MCF 10A (cell line): ENCODE results near the gene AGBL4. TPM values are rescaled to one million over a fixed set of nuclear protein-coding genes. Genes with fewer than 3 reads are reported as not detected.

Experiments
- BruUV-seq: library from RNA; stranded (reverse); fragments of 400-500 nt; replicated peaks from 2 replicates; lab custom pipeline; 2021; lab: Mats Ljungman, UMichigan
- CTCF ChIA-PET: fragments of 300-600 bp; sonication (Branson Sonifier 250); formaldehyde crosslinking; extraction: SDS; loops from one replicate; lab custom pipeline; 2021; ENCODE audit warnings: antibody characterized with exemption, inconsistent platforms; lab: Yijun Ruan, JAX
- POLR2A ChIA-PET: fragments of 300-600, 350-650 bp; sonication (Branson Sonifier 250); formaldehyde crosslinking; extraction: SDS; loops from one replicate; lab custom pipeline; 2020; ENCODE audit warnings: antibody characterized with exemption, inconsistent platforms; lab: Yijun Ruan, JAX
- DNase-seq: peaks from one replicate; pipeline ENCODE4 v3.0.0-alpha.2; 2018; ENCODE audit not compliant: unreplicated experiment
- H3K27ac Mint-ChIP-seq: one replicate; pipeline ENCODE4 v1.8.0; 2022; ENCODE audit warnings: mild to moderate bottlenecking, low read depth, mixed read lengths; ENCODE audit not compliant: unreplicated experiment
- H3K27me3 Mint-ChIP-seq: one replicate; pipeline ENCODE4 v1.8.0; 2022; ENCODE audit warnings: mixed read lengths; ENCODE audit not compliant: insufficient read depth, unreplicated experiment
- H3K36me3 Mint-ChIP-seq: one replicate; pipeline ENCODE4 v1.8.0; 2022; ENCODE audit warnings: mild to moderate bottlenecking, moderate library complexity, mixed read lengths; ENCODE audit not compliant: insufficient read depth, unreplicated experiment
- H3K4me1 Mint-ChIP-seq: one replicate; pipeline ENCODE4 v1.8.0; 2022; ENCODE audit warnings: mixed read lengths; ENCODE audit not compliant: insufficient read depth, unreplicated experiment
- H3K4me3 Mint-ChIP-seq: one replicate; pipeline ENCODE4 v1.8.0; 2022; ENCODE audit warnings: mild to moderate bottlenecking, moderate library complexity, mixed read lengths; ENCODE audit not compliant: unreplicated experiment
- H3K9me3 Mint-ChIP-seq: one replicate; pipeline ENCODE4 v1.8.0; 2022; ENCODE audit warnings: mixed read lengths; ENCODE audit not compliant: unreplicated experiment
- CTCF ChIP-seq: fragments of 200-600 bp; IDR thresholded peaks from one replicate; pipeline ENCODE4 v1.8.0; 2022; ENCODE audit warnings: antibody characterized with exemption, mild to moderate bottlenecking; ENCODE audit not compliant: unreplicated experiment
- intact Hi-C: fragments of 100-400 bp; cut with micrococcal nuclease; formaldehyde crosslinking; loops from 2 replicates; pipeline ENCODE4 v1.14.1; 2022
- total RNA-seq: library from RNA; stranded (reverse); gene quantifications from 2 replicates; pipeline ENCODE4 v1.2.3, GENCODE V29; 2022

The AGBL4 gene
- total RNA-seq, 1 experiment from 2014 or later = not detected

- Mint-ChIP-seq H3K27ac (peak overlapping the region; percentile 3), H3K4me3 (no peak overlapping the region), H3K4me1 (peaks cover 8% of the 10 kb centered on the region), H3K9me3 (no peaks in the 10 kb centered on the region), H3K36me3 (peaks cover 6% of the 10 kb centered on the region), H3K27me3 (no peaks in the 10 kb centered on the region)
- ChIA-PET CTCF (no interaction called here), POLR2A (interaction anchor here (0.5 kb wide), 1 partner anchor 1793 kb away, joined by 3 read pairs; no protein-coding TSS in a partner anchor)
- DNase-seq = peak; percentile 74
- intact Hi-C loops = no loop called here
- no TSS peak for BruUV-seq
- TF ChIP-seq CTCF = no peak
Observed at GRCh38 chr1:48943826-48944225, 1079.9 kb downstream of the AGBL4 start.

GRCh38 chr1:48943393-48943792, 1080.4 kb downstream of the AGBL4 start:
- Mint-ChIP-seq H3K9me3 (no peaks in the 10 kb centered on the region), H3K4me3 (no peak overlapping the region), H3K27me3 (no peaks in the 10 kb centered on the region), H3K27ac (peak overlapping the region; percentile 3), H3K36me3 (peaks cover 6% of the 10 kb centered on the region), H3K4me1 (peaks cover 8% of the 10 kb centered on the region)
- BruUV-seq = no TSS peak
- ChIA-PET POLR2A (interaction anchor here (0.5 kb wide), 1 partner anchor 1793 kb away, joined by 3 read pairs; no protein-coding TSS in a partner anchor), CTCF (interaction anchor here (0.6 to 1.3 kb wide), 3 partner anchors 10 to 766 kb away, joined by 3 read pairs; no protein-coding TSS in a partner anchor)
- peak; percentile 41 for DNase-seq
- intact Hi-C loops = no loop called here
- no peak for TF ChIP-seq CTCF

GRCh38 chr1:48940962-48941732, 1082.6 kb downstream of the AGBL4 start:
- ChIA-PET POLR2A (no interaction called here), CTCF (interaction anchor here (0.6 to 2.0 kb wide), 6 partner anchors 21 to 1462 kb away, joined by 3 to 6 read pairs (median 4); no protein-coding TSS in a partner anchor)
- H3K4me3 Mint-ChIP-seq = no peak overlapping the region
- no peaks in the 10 kb centered on the region for H3K9me3 Mint-ChIP-seq
- intact Hi-C loops = no loop called here
- no peak for DNase-seq
- TF ChIP-seq CTCF = no peak
- H3K36me3 Mint-ChIP-seq = peaks cover 6% of the 10 kb centered on the region
- H3K27ac Mint-ChIP-seq = no peak overlapping the region
- H3K4me1 Mint-ChIP-seq = peaks cover 8% of the 10 kb centered on the region
- no TSS peak for BruUV-seq
- no peaks in the 10 kb centered on the region for H3K27me3 Mint-ChIP-seq

- POLR2A ChIA-PET = interaction anchor here (0.6 kb wide), 1 partner anchor 8 kb away, joined by 3 read pairs; no protein-coding TSS in a partner anchor
- intact Hi-C loops = no loop called here
- peaks cover 8% of the 10 kb centered on the region for H3K4me1 Mint-ChIP-seq
- H3K36me3 Mint-ChIP-seq = peaks cover 6% of the 10 kb centered on the region
- DNase-seq = no peak
- CTCF ChIA-PET = interaction anchor here (0.7 to 1.1 kb wide), 2 partner anchors 22 to 442 kb away, joined by 3 to 5 read pairs; no protein-coding TSS in a partner anchor
- TF ChIP-seq CTCF = no peak
- H3K27me3 Mint-ChIP-seq = no peaks in the 10 kb centered on the region
- H3K9me3 Mint-ChIP-seq = no peaks in the 10 kb centered on the region
- BruUV-seq = no TSS peak
- no peak overlapping the region for H3K27ac Mint-ChIP-seq
- H3K4me3 Mint-ChIP-seq = no peak overlapping the region
Observed at GRCh38 chr1:48940354-48940753, 1083.4 kb downstream of the AGBL4 start.
